ENCODE measurements around the gene NDFIP1.

DNA sequence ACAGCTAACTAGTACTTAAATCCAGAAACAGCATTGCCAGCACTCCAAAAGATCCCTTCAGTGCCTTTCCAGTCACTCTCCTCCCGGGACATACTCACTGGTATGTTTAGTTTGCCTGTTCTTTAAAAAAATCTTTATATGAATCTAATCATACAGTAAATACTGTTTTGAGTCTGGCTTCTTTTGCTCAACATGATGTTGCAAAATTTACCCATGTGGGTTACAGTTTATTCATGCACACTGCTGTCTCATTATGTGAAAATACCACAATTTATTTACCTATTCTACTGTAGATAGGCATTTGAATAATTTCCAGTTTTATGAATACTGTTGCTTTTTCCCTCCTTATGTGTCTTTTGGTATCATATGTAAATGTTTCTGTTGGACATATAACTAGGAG is 13.5 kb downstream of the NDFIP1 start:
- TF ChIP-seq, protein P1, sequence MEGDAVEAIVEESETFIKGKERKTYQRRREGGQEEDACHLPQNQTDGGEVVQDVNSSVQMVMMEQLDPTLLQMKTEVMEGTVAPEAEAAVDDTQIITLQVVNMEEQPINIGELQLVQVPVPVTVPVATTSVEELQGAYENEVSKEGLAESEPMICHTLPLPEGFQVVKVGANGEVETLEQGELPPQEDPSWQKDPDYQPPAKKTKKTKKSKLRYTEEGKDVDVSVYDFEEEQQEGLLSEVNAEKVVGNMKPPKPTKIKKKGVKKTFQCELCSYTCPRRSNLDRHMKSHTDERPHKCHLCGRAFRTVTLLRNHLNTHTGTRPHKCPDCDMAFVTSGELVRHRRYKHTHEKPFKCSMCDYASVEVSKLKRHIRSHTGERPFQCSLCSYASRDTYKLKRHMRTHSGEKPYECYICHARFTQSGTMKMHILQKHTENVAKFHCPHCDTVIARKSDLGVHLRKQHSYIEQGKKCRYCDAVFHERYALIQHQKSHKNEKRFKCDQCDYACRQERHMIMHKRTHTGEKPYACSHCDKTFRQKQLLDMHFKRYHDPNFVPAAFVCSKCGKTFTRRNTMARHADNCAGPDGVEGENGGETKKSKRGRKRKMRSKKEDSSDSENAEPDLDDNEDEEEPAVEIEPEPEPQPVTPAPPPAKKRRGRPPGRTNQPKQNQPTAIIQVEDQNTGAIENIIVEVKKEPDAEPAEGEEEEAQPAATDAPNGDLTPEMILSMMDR (IDR thresholded peaks at IDR 0.05) = no peak
- no peak for TF ChIP-seq POLR2A (IDR thresholded peaks at IDR 0.05)

All from uterus (tissue), 2 donors.